Astrocyte (in vitro differentiated cells and primary cell): ENCODE measurements around the gene TYK2.

Experiments used
- CTCF ChIP-seq: IDR thresholded peaks from 2 replicates; pipeline ENCODE4 v1.5.1; 2011; ENCODE audit warnings: low read depth, mild to moderate bottlenecking, inconsistent platforms, low read length, moderate library complexity; ENCODE audit not compliant: insufficient read depth
- EZH2 ChIP-seq: IDR thresholded peaks from 2 replicates; pipeline ENCODE4 v1.6.1; 2012; ENCODE audit warnings: mild to moderate bottlenecking, low read length, inconsistent platforms; ENCODE audit not compliant: insufficient read depth

- TF ChIP-seq CTCF (no peak), EZH2 (peak; percentile 42)
Observed at GRCh38 chr19:10404888-10405820, 24.8 kb upstream of the TYK2 start.
